Psoas muscle (tissue), 8 donors: ENCODE measurements around the gene AKNA. TPM values are rescaled to one million over a fixed set of nuclear protein-coding genes. Genes with fewer than 3 reads are reported as not detected.
A peak's percentile ranks its signal among the peaks of the same experiment; 100 is the strongest.

Source experiments
- ATAC-seq, 4 donors: fragments of 200-7000 bp; cut with Tn5 transposase; one replicate each; pipeline ENCODE4 v1.9.1; 2020; ENCODE audit warnings: moderate library complexity in 3 of 4, mild to moderate bottlenecking in 2 of 4
- DNase-seq, 2 donors: peaks; one replicate each; pipeline ENCODE4 v3.0.0-alpha.2; 2020
- H3K27ac ChIP-seq: fragments of 200-600 bp; one replicate; pipeline ENCODE4 v1.8.0; 2022
- H3K27me3 ChIP-seq, 3 donors: fragments of 200-600 bp in 1 of 3; one replicate each; pipeline versions ENCODE4 v1.6.1 to v1.8.0; 2013 to 2022; ENCODE audit warnings: low read length in 2 of 3, mild to moderate bottlenecking in 2 of 3, moderate library complexity in 1 of 3; ENCODE audit not compliant: insufficient read depth in 3 of 3
- H3K36me3 ChIP-seq, 2 donors: fragments of 200-600 bp in 1 of 2; one replicate each; pipeline versions ENCODE4 v1.6.1 to v1.8.0; 2013 to 2022; ENCODE audit warnings: low read depth in 1 of 2, mild to moderate bottlenecking in 1 of 2, moderate library complexity in 1 of 2; ENCODE audit not compliant: insufficient read depth in 1 of 2
- H3K4me1 ChIP-seq: fragments of 200-600 bp; one replicate; pipeline ENCODE4 v1.8.0; 2022
- H3K4me3 ChIP-seq: fragments of 200-600 bp; one replicate; pipeline ENCODE4 v1.8.0; 2022; ENCODE audit warnings: mild to moderate bottlenecking
- H3K9me3 ChIP-seq: fragments of 200-600 bp; one replicate; pipeline ENCODE4 v1.8.0; 2022
- WGBS, 3 donors: extraction: QIAGEN DNeasy Blood & Tissue Kit; methylation state at CpG; one replicate each; pipeline versions ENCODE4 v1.1.6 to v1.1.7; 2013; 5-methylcytosine and 5-hydroxymethylcytosine counted together
- intact Hi-C, 2 donors: fragments of 100-400 bp; cut with DNase I; formaldehyde crosslinking; loops; one replicate each; pipeline versions ENCODE4 v1.11.0 to v1.14.2; 2022
- polyA plus RNA-seq, 3 donors: library from polyadenylated mRNA; stranded (reverse); fragments of 200-250 nt; gene quantifications; one replicate each; pipeline ENCODE4 v1.2.3, GENCODE V29; 2013
- total RNA-seq, 4 donors: library from RNA; stranded (reverse); fragmentation: NEBNext Ultra II Directional in 2 of 4; extraction: Animal tissue kit (Norgen Biotek cat#: 25700) in 2 of 4; gene quantifications; one replicate each; pipeline versions ENCODE4 v1.2.1 to v1.2.4, GENCODE V29; 2021 to 2023
- TF ChIP-seq, protein P1 (sequence below): fragments of 200-600 bp; IDR thresholded peaks from one replicate; pipeline ENCODE4 v1.8.0; 2022; ENCODE audit warnings: antibody characterized with exemption
- donor health status: healthy with polysubstance abuse.
- donor health status: DM: no; HTN: no; CAD: no; lungs with moderate emphysema.
- donor health status: Bipolar disorder and iron deficiency.
- donor health status: healthy.
- donor health status: DM: yes; HTN: yes; CAD: no.
- donor health status: DM: no; HTN: no; CAD: no.
- donor health status: DM: no; HTN: no; CAD: no.
- donor health status: DM: yes; HTN: yes; CAD: no.

AKNA gene
- total and polyA plus RNA-seq, 7 donors: 1.5 to 3.9 (median 2.3) TPM

- intact Hi-C loops: no loop called here
- peak overlapping the region; percentile 77 for H3K27ac ChIP-seq
- H3K36me3 ChIP-seq: no peaks in the 10 kb centered on the region
- ATAC-seq (peak; percentile 96 to 98 (median 98)), DNase-seq (peak; percentile 97 to 98)
- peaks cover 5% of the 10 kb centered on the region for H3K4me1 ChIP-seq
- H3K4me3 ChIP-seq: peak overlapping the region; percentile 90
- TF ChIP-seq, protein P1, sequence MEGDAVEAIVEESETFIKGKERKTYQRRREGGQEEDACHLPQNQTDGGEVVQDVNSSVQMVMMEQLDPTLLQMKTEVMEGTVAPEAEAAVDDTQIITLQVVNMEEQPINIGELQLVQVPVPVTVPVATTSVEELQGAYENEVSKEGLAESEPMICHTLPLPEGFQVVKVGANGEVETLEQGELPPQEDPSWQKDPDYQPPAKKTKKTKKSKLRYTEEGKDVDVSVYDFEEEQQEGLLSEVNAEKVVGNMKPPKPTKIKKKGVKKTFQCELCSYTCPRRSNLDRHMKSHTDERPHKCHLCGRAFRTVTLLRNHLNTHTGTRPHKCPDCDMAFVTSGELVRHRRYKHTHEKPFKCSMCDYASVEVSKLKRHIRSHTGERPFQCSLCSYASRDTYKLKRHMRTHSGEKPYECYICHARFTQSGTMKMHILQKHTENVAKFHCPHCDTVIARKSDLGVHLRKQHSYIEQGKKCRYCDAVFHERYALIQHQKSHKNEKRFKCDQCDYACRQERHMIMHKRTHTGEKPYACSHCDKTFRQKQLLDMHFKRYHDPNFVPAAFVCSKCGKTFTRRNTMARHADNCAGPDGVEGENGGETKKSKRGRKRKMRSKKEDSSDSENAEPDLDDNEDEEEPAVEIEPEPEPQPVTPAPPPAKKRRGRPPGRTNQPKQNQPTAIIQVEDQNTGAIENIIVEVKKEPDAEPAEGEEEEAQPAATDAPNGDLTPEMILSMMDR: no peak
- H3K9me3 ChIP-seq: no peaks in the 10 kb centered on the region
- WGBS, 3 donors: 1% methylated on average over 55 to 66 of the region's 66 CpGs
- H3K27me3 ChIP-seq: no peaks in the 10 kb centered on the region
Measured at GRCh38 chr9:114397848-114398605, 10.2 kb upstream of the AKNA start.

DNA sequence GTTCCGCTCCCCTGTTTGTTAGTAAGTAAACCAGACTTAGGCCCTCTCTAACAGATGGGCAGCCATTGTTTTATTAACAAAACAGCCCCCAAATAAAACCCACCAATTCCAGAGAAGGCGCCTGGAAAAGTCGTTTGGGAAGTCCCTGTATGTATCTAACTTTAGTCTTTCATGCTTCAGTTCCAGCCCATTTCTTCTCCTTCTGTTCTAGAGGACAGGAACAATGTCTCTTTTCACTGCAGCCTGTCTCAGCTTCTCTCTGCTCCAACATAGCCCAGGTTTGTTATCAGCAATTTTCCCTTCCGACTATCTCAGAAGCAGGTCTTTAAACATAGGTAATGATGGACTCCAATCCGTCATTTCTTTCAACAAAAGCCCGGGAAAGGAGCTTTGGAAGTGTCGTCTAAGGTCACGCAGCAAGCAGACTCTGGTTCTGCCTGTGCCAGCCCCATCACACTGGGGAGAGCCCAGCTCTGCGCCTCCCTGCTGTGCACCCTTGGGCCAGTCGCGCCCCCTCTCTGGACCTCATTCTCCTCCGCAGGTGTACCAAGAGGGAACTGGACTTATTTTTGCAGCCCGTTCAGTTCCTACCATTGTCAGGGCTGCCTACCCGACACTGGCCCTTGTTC is 9.6 kb upstream of the AKNA start:
- TF ChIP-seq, protein P1: no peak
- Histone ChIP-seq H3K4me3 (peak overlapping the region; percentile 90), H3K36me3 (no peaks in the 10 kb centered on the region), H3K9me3 (no peaks in the 10 kb centered on the region), H3K27me3 (no peaks in the 10 kb centered on the region), H3K27ac (peak overlapping the region; percentile 77), H3K4me1 (peaks cover 5% of the 10 kb centered on the region)
- intact Hi-C loops: no loop called here
- 26 to 30% (median 28%) methylated on average over 14 of the region's 14 CpGs for WGBS, 3 donors
- no peak for DNase-seq
- ATAC-seq: peak; percentile 6 to 14 (median 10)

DNA sequence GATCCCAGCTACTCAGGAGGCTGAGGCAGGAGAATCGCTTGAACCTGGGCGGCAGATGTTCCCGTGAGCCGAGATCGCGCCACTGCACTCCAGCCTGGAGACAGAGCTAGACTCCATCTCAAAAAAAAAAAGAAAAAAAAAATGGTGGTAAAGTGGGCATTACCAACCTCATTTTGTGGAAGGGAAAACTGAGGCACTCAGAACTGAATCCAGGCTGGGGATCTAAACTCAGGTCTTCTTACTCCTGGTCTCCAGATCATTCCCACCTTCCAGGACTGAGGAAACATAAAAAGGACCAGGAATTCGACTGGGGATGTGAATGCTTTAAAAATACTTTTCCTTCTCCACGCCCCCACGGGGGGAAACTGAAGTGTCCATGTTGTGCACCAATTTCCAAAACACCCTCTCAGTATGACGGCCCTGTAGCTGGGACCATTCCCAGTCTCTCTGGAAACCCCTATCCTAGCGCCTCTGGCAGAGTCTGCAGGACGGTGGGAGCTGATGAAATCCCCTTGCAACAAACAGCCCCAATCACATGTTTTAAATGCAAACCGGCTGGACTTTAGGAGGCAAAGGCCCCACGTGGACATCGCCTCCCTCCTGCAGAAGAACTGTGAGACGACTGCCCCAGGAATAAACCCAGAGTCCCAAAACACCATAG is 8.9 kb upstream of the AKNA start:
- Histone ChIP-seq H3K4me3 (no peak overlapping the region), H3K4me1 (peaks cover 5% of the 10 kb centered on the region), H3K27me3 (no peaks in the 10 kb centered on the region), H3K9me3 (no peaks in the 10 kb centered on the region), H3K36me3 (no peaks in the 10 kb centered on the region), H3K27ac (no peak overlapping the region)
- TF ChIP-seq, protein P1: no peak
- intact Hi-C loops: no loop called here
- DNase-seq (peak in 1 of 2 donors; percentile 50), ATAC-seq (no peak)
- 58 to 64% (median 59%) methylated on average over 16 of the region's 16 CpGs for WGBS, 3 donors

DNA sequence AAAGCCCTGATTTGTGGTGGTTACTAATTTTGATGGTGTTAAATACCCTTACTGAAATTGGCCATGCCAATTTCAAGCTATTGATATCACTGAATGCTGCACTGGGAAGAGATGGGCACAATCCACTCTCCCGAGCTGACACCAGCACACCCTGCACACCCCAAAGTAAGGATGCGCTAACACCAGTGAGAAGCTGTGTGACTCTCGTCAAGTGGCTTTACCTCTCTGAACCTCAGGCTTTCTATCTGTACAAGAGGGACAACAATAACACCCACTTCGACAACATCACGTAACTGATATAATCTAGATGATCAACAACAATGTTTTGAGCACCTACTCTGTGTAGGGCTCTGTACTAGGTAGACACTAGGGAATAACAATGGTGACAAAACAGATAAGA is 8.0 kb upstream of the AKNA start:
- TF ChIP-seq, protein P1: no peak
- DNase-seq (no peak), ATAC-seq (no peak)
- Histone ChIP-seq H3K4me1 (peaks cover 5% of the 10 kb centered on the region), H3K27ac (no peak overlapping the region), H3K4me3 (no peak overlapping the region), H3K27me3 (no peaks in the 10 kb centered on the region), H3K36me3 (no peaks in the 10 kb centered on the region), H3K9me3 (no peaks in the 10 kb centered on the region)
- intact Hi-C loops: no loop called here
- 93 to 97% (median 95%) methylated on average over 5 of the region's 5 CpGs for WGBS, 3 donors
